Measurements from ENCODE around the gene LRRC59. TPM values are rescaled to one million over a fixed set of nuclear protein-coding genes. Genes with fewer than 3 reads are reported as not detected.

LRRC59 gene
- total and polyA plus RNA-seq, 7 donors: 32.4 to 116 (median 38.8) TPM

DNA sequence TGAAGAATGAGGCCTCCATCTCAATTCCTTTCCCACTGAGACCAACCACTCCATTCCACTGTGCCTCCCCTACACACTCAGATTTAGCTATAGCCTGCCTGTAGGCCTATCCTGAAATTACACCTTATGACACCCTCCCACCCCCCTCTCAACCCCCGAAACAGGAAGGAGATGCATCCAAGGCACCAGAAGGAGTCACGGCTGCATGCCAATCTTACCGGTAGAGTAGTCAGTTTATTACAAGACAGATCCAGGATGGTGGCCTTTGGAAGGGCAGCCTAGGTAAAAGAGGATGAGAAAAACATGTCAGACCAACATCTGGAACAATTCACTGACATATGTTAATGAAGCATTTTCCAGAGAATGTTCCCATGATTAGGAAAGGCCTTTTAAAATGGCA is 2.6 kb downstream of the LRRC59 start:
- TF ChIP-seq POLR2A (IDR thresholded peaks at IDR 0.05): no peak
- no peak for TF ChIP-seq EP300 (IDR thresholded peaks at IDR 0.05)
- no peak for TF ChIP-seq POLR2AphosphoS5 (IDR thresholded peaks at IDR 0.05)
- TF ChIP-seq, protein P1, sequence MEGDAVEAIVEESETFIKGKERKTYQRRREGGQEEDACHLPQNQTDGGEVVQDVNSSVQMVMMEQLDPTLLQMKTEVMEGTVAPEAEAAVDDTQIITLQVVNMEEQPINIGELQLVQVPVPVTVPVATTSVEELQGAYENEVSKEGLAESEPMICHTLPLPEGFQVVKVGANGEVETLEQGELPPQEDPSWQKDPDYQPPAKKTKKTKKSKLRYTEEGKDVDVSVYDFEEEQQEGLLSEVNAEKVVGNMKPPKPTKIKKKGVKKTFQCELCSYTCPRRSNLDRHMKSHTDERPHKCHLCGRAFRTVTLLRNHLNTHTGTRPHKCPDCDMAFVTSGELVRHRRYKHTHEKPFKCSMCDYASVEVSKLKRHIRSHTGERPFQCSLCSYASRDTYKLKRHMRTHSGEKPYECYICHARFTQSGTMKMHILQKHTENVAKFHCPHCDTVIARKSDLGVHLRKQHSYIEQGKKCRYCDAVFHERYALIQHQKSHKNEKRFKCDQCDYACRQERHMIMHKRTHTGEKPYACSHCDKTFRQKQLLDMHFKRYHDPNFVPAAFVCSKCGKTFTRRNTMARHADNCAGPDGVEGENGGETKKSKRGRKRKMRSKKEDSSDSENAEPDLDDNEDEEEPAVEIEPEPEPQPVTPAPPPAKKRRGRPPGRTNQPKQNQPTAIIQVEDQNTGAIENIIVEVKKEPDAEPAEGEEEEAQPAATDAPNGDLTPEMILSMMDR (IDR thresholded peaks at IDR 0.05): no peak
- H3K36me3 ChIP-seq: peaks cover 12 to 53% (median 47%) of the 10 kb centered on the region in 4 donors

DNA sequence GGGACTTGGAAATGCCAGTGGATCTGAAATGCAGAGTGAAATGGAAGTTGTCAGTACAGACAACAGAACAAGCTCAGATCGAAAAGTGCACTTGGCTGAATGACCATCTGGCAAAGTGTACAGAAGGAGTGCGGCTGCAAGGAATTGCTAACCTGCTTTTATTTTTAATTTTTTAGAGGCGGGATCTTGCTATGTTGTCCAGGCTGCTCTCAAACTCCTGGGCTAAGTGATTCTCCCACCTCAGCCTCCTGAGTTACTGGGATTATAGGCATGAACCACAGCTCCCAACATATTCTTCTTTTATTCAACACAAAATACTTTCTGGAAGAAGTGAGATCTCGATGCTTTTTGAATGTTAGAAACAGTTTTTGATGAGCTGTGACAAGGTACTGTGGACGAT is 3.6 kb downstream of the LRRC59 start:
- intact Hi-C loops (cut with DNase I): no loop called here
- no peak for DNase-seq
- TF ChIP-seq EP300 (IDR thresholded peaks at IDR 0.05): no peak
- TF ChIP-seq, protein P1 (IDR thresholded peaks at IDR 0.05): no peak
- no peak for TF ChIP-seq POLR2A (IDR thresholded peaks at IDR 0.05)
- TF ChIP-seq POLR2AphosphoS5 (IDR thresholded peaks at IDR 0.05): no peak
- no peak overlapping the region for H3K27ac ChIP-seq
- 94 to 96% methylated on average over 5 of the region's 5 CpGs for WGBS, 2 donors
- H3K27me3 ChIP-seq: no peaks in the 10 kb centered on the region
- peaks cover 0 to 28% (median 24%) of the 10 kb centered on the region in 4 donors for H3K4me1 ChIP-seq
- H3K9me3 ChIP-seq: no peaks in the 10 kb centered on the region
- peaks cover 12 to 63% (median 52%) of the 10 kb centered on the region in 4 donors for H3K36me3 ChIP-seq
- H3K4me3 ChIP-seq: no peak overlapping the region

More for the DNA sequence above, 2.6 kb downstream of the LRRC59 start:
- DNase-seq: no peak
- intact Hi-C loops (cut with DNase I): no loop called here
- Histone ChIP-seq H3K4me3 (no peak overlapping the region), H3K4me1 (peaks cover 0 to 28% (median 24%) of the 10 kb centered on the region in 4 donors), H3K9me3 (no peaks in the 10 kb centered on the region), H3K27me3 (no peaks in the 10 kb centered on the region), H3K27ac (no peak overlapping the region)
- 12 to 33% methylated on average over 3 of the region's 3 CpGs for WGBS, 2 donors

DNA sequence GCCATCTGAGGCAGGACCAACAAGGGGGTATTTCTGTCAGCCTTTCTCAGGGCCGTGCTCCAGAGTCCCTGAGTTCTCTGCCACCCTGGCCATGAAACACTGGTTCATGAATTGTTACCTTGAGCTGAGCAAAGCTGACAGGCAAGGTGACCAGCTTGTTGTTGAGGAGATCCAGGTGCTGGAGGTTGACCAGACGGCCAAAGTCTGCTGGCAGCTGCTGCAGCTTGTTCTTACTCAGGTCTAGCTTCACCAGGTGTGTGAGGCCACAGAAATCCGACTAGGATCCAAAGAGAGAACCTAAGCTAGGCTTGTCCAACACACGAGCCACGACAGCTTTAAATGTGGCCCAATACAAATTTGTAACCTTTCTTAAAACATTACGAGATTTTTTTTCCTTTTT is 4.7 kb downstream of the LRRC59 start:
- 83 to 93% methylated on average over 6 of the region's 6 CpGs for WGBS, 2 donors
- H3K4me1 ChIP-seq: peaks cover 0 to 24% (median 20%) of the 10 kb centered on the region in 4 donors
- intact Hi-C loops (cut with DNase I): no loop called here

DNA sequence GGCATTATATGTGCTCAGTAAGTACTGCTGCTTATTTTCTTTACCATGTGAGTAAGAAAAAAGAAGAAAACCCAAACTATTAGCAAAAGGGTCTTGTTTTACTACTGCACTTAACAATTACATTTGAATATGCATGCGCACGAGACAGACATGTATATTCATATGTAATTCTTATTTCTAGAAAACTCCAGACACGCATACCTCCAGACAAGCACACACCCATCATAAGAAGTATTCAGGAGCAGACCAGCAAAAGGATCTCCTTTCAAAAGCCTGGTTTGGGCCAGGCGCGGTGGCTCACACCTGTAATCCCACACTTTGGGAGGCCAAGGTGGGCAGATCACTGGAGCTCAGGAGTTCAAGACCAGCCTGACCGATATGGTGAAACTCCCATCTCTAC is 7.8 kb downstream of the LRRC59 start:
- DNase-seq: no peak
- H3K27me3 ChIP-seq: no peaks in the 10 kb centered on the region
- WGBS, 2 donors: 96 to 97% methylated on average over 6 of the region's 6 CpGs
- TF ChIP-seq POLR2AphosphoS5 (IDR thresholded peaks at IDR 0.05): no peak
- TF ChIP-seq, protein P1 (IDR thresholded peaks at IDR 0.05): no peak
- peaks cover 12 to 100% (median 89%) of the 10 kb centered on the region in 4 donors for H3K36me3 ChIP-seq
- H3K4me3 ChIP-seq: no peak overlapping the region
- no peak overlapping the region for H3K27ac ChIP-seq
- no peaks in the 10 kb centered on the region for H3K9me3 ChIP-seq
- intact Hi-C loops (cut with DNase I): no loop called here
- H3K4me1 ChIP-seq: no peaks in the 10 kb centered on the region

More for the DNA sequence above, 4.7 kb downstream of the LRRC59 start:
- Histone ChIP-seq H3K4me3 (no peak overlapping the region), H3K36me3 (peaks cover 12 to 74% (median 62%) of the 10 kb centered on the region in 4 donors), H3K27me3 (no peaks in the 10 kb centered on the region), H3K27ac (no peak overlapping the region), H3K9me3 (no peaks in the 10 kb centered on the region)
- no peak for DNase-seq
- TF ChIP-seq POLR2AphosphoS5 (IDR thresholded peaks at IDR 0.05) (no peak), POLR2A (IDR thresholded peaks at IDR 0.05) (no peak)
- TF ChIP-seq, protein P1 (IDR thresholded peaks at IDR 0.05): no peak

DNA sequence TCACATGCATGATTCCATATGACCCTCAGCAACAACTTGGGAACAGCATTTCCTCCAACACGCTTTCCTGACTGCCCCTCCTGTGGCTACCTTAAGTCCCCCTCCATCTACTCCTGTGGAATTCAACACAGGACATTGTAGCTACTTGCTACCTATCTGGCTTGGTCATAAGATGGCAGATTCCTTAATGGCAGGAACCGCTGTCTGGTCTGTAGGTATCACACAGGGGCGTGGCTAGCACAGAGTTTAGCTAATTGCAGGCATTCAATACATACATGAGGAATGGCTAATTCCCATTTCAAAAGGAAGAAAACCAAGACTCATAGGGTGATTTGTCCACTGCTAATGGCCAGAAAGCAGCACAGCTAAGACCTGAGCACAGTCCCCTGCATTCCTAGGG is 8.6 kb downstream of the LRRC59 start:
- H3K27me3 ChIP-seq: no peaks in the 10 kb centered on the region
- no peak for DNase-seq
- intact Hi-C loops (cut with DNase I): no loop called here
- no peaks in the 10 kb centered on the region for H3K4me1 ChIP-seq
- H3K9me3 ChIP-seq: no peaks in the 10 kb centered on the region
- 96 to 97% methylated on average over 3 of the region's 3 CpGs for WGBS, 2 donors
- TF ChIP-seq, protein P1 (IDR thresholded peaks at IDR 0.05): no peak
- TF ChIP-seq POLR2AphosphoS5 (IDR thresholded peaks at IDR 0.05) (no peak), EP300 (IDR thresholded peaks at IDR 0.05) (no peak), POLR2A (IDR thresholded peaks at IDR 0.05) (no peak)
- H3K27ac ChIP-seq: no peak overlapping the region
- H3K4me3 ChIP-seq: no peak overlapping the region
- peaks cover 18 to 100% (median 89%) of the 10 kb centered on the region in 4 donors for H3K36me3 ChIP-seq

All from sigmoid colon (tissue), 7 donors.